HepG2 (cell line): ENCODE data around the gene SIN3A. TPM values are rescaled to one million over a fixed set of nuclear protein-coding genes. Genes with fewer than 3 reads are reported as not detected.

ENCODE experiments used
- AGO1 ChIP-seq: fragments of 200-400 bp; formaldehyde crosslinking; IDR thresholded peaks from 2 replicates; pipeline ENCODE4 v1.6.1; 2017; ENCODE audit warnings: mild to moderate bottlenecking, low read depth, low read length, moderate library complexity; ENCODE audit not compliant: poor library complexity, severe bottlenecking
- ATF2 ChIP-seq: sonication (generic); formaldehyde crosslinking; IDR thresholded peaks from 2 replicates; pipeline ENCODE4 v1.4.0; 2020; ENCODE audit warnings: missing genetic modification reagents
- BCL3 ChIP-seq: sonication (generic); formaldehyde crosslinking; IDR thresholded peaks from 2 replicates; pipeline ENCODE4 v1.5.1; 2020; ENCODE audit warnings: mild to moderate bottlenecking, missing genetic modification reagents, moderate library complexity
- BRD4 ChIP-seq: sonication (generic); formaldehyde crosslinking; IDR thresholded peaks from 2 replicates; pipeline ENCODE4 v1.4.0; 2020; ENCODE audit warnings: missing genetic modification reagents
- CREB1 ChIP-seq, 2 experiments: fragments of 450-650 bp in 1 of 2; IDR thresholded peaks; 2 replicates each; pipeline ENCODE4 v1.6.1; 2016 to 2017; ENCODE audit warnings: control low read depth in 1 of 2, mild to moderate bottlenecking in 1 of 2, missing compliant biosample characterization in 1 of 2, missing genetic modification characterization in 1 of 2
- IRF1 ChIP-seq: sonication (generic); formaldehyde crosslinking; IDR thresholded peaks from 2 replicates; pipeline ENCODE4 v1.4.0; 2020; ENCODE audit warnings: low read depth, mild to moderate bottlenecking, missing genetic modification reagents
- KAT2B ChIP-seq: fragments of 150-350 bp; IDR thresholded peaks from 2 replicates; pipeline ENCODE4 v1.6.1; 2014; ENCODE audit warnings: low read depth, low read length, borderline replicate concordance
- LCORL ChIP-seq, 2 experiments: fragments of 450-650 bp in 1 of 2; sonication (generic) in 1 of 2; formaldehyde crosslinking in 1 of 2; IDR thresholded peaks; 2 replicates each; pipeline versions ENCODE4 v1.5.0 to v1.6.1; 2017 to 2020; ENCODE audit warnings: antibody characterized with exemption in 1 of 2, missing genetic modification reagents in 1 of 2
- MAFG ChIP-seq: sonication (generic); formaldehyde crosslinking; IDR thresholded peaks from 2 replicates; pipeline ENCODE4 v1.5.1; 2020; ENCODE audit warnings: mild to moderate bottlenecking, missing genetic modification reagents
- MXD3 ChIP-seq: IDR thresholded peaks from 2 replicates; pipeline ENCODE4 v1.6.1; 2016; ENCODE audit warnings: mild to moderate bottlenecking, missing biosample characterization, missing genetic modification reagents
- ONECUT2 ChIP-seq: sonication (generic); formaldehyde crosslinking; IDR thresholded peaks from 2 replicates; pipeline ENCODE4 v1.4.0; 2020; ENCODE audit warnings: missing genetic modification reagents
- REL ChIP-seq: sonication (generic); formaldehyde crosslinking; conservative IDR thresholded peaks from 2 replicates; pipeline ENCODE4 v1.8.0; 2022; ENCODE audit warnings: mild to moderate bottlenecking, missing genetic modification reagents, moderate library complexity
- SNAI1 ChIP-seq: sonication (generic); formaldehyde crosslinking; IDR thresholded peaks from 2 replicates; pipeline ENCODE4 v1.5.0; 2020; ENCODE audit warnings: mild to moderate bottlenecking, missing genetic modification reagents, borderline replicate concordance
- WIZ ChIP-seq: sonication (generic); formaldehyde crosslinking; IDR thresholded peaks from 2 replicates; pipeline ENCODE4 v1.5.1; 2020; ENCODE audit warnings: mild to moderate bottlenecking, missing genetic modification reagents
- YEATS4 ChIP-seq: sonication (generic); formaldehyde crosslinking; IDR thresholded peaks from 2 replicates; pipeline ENCODE4 v1.4.0; 2020; ENCODE audit warnings: missing genetic modification reagents, borderline replicate concordance
- ZFP36L1 ChIP-seq: sonication (generic); formaldehyde crosslinking; IDR thresholded peaks from 2 replicates; pipeline ENCODE4 v1.8.0; 2022; ENCODE audit warnings: mild to moderate bottlenecking, missing genetic modification reagents, moderate library complexity
- ZNF264 ChIP-seq: sonication (generic); formaldehyde crosslinking; IDR thresholded peaks from 2 replicates; pipeline ENCODE4 v1.4.0; 2020; ENCODE audit warnings: missing genetic modification reagents
- ZNF276 ChIP-seq: sonication (generic); formaldehyde crosslinking; IDR thresholded peaks from 2 replicates; pipeline ENCODE4 v1.4.0; 2020; ENCODE audit warnings: mild to moderate bottlenecking, low read depth, missing genetic modification reagents
- ZNF543 ChIP-seq: sonication (generic); formaldehyde crosslinking; IDR thresholded peaks from 2 replicates; pipeline ENCODE4 v1.4.0; 2020; ENCODE audit warnings: mild to moderate bottlenecking, missing genetic modification reagents
- ZNF547 ChIP-seq: sonication (generic); formaldehyde crosslinking; IDR thresholded peaks from 2 replicates; pipeline ENCODE4 v1.5.1; 2020; ENCODE audit warnings: mild to moderate bottlenecking, missing genetic modification reagents
- ZNF670 ChIP-seq: sonication (generic); formaldehyde crosslinking; IDR thresholded peaks from 2 replicates; pipeline ENCODE4 v1.8.0; 2022; ENCODE audit warnings: mild to moderate bottlenecking, missing genetic modification reagents, borderline replicate concordance
- ZNF761 ChIP-seq: sonication (generic); formaldehyde crosslinking; conservative IDR thresholded peaks from 2 replicates; pipeline ENCODE4 v1.4.0; 2020; ENCODE audit warnings: mild to moderate bottlenecking, missing genetic modification reagents
- ZNF879 ChIP-seq: sonication (generic); formaldehyde crosslinking; IDR thresholded peaks from 2 replicates; pipeline ENCODE4 v1.8.1; 2023; ENCODE audit warnings: missing genetic modification reagents
- polyA plus RNA-seq, 8 experiments: library from polyadenylated mRNA; depleted of rRNA in 3 of 8; stranded (reverse) in 7 of 8; unstranded in 1 of 8; fragments of >200 nt; fragmentation: Illumina TruSeq in 4 of 8; extraction: Trizol in 4 of 8; gene quantifications; 2 replicates each; pipeline versions ENCODE4 v1.2.1 to v1.2.3, GENCODE V29; 2011 to 2016; ENCODE audit warnings: low read depth in 4 of 8, missing spikeins in 1 of 8, mixed read lengths in 1 of 8; ENCODE audit not compliant: insufficient read depth in 1 of 8
- total RNA-seq, 5 experiments: library from RNA; depleted of rRNA; stranded (reverse); fragments of >200 nt; fragmentation: Illumina TruSeq; extraction: Trizol; gene quantifications; 2 replicates each; pipeline ENCODE4 v1.2.3, GENCODE V29; 2016; ENCODE audit warnings: low read depth in 1 of 5

Gene SIN3A
- total and polyA plus RNA-seq, 2 of the 13 experiments (the other 11 are each of a cell fraction or from before 2014, with no cell fraction given) = 16.1 to 28.1 TPM

GRCh38 chr15:75367913-75368688 is 83.4 kb downstream of the SIN3A start, which contains the start of gene MAN2C1 (continued):
- TF ChIP-seq MAFG (CRISPR knock-in tag) = no peak
- TF ChIP-seq ZNF264 (CRISPR knock-in tag) = peak; percentile 86
- no peak for TF ChIP-seq WIZ (CRISPR knock-in tag)
- peak; percentile 78; the same call in 1 of the 2 replicates for TF ChIP-seq ZNF276
- TF ChIP-seq ZNF879 (CRISPR knock-in tag) = no peak
- peak; percentile 78 for TF ChIP-seq CREB1 (IDR thresholded peaks at IDR 0.05)
- peak; percentile 70 for TF ChIP-seq CREB1 (CRISPR knock-in tag; IDR thresholded peaks at IDR 0.05)
- peak; percentile 73; the same call in 1 of the 2 replicates for TF ChIP-seq MXD3
- peak; percentile 28; the same call in 1 of the 2 replicates for TF ChIP-seq ONECUT2 (CRISPR knock-in tag)
- 0 out of 2 replicates have a peak, but pooled peaks have one; percentile 31 for TF ChIP-seq IRF1 (CRISPR knock-in tag)
- peak; percentile 31; the same call in 1 of the 2 replicates for TF ChIP-seq REL (CRISPR knock-in tag)
- TF ChIP-seq ZFP36L1 (CRISPR knock-in tag) = no peak; the same call in 1 of the 2 replicates
- no peak for TF ChIP-seq KAT2B
- TF ChIP-seq BCL3 (CRISPR knock-in tag) = peak; percentile 94
- peak; percentile 74; the same call in 1 of the 2 replicates for TF ChIP-seq ZNF670 (CRISPR knock-in tag)
- peak; percentile 88 for TF ChIP-seq ZNF761 (CRISPR knock-in tag)
- peak; percentile 72; the same call in 1 of the 2 replicates for TF ChIP-seq BRD4
- peak; percentile 90 for TF ChIP-seq AGO1
- TF ChIP-seq LCORL (IDR thresholded peaks at IDR 0.05) = no peak
- TF ChIP-seq LCORL (CRISPR knock-in tag; IDR thresholded peaks at IDR 0.05) = peak; percentile 76; the same call in 1 of the 2 replicates
- TF ChIP-seq SNAI1 = no peak
- TF ChIP-seq ZNF543 = peak; percentile 77; the same call in 1 of the 2 replicates
- peak; percentile 93 for TF ChIP-seq YEATS4
- TF ChIP-seq ZNF547 (CRISPR knock-in tag) = peak; percentile 96; the same call in 1 of the 2 replicates
- peak; percentile 83 for TF ChIP-seq ATF2
